ENCODE results near the gene FAT2.

Gene FAT2

DNA sequence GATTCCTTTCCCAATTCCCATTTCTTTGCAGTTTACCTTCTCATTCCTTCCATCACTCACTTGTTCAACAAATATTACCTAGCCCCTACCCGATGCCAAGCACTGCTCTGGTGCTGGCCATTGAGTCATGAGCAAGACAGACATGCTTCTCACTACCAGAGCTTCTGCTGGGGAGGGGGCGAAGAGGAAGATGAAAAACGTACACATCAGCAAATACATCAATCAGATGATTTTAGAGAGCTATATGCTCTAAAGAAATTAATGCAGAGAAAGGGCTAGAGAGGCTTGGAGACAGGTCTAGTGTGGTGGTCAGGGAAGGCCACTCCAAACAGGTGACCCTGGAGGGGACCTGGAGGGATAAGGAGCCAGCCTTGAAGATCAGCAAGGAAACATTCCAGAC lies 14.4 kb upstream of the FAT2 start:
- no peak overlapping the region for H3K4me3 ChIP-seq (ENCODE audit: low read depth, low read length)
- DNase-seq (ENCODE audit: low read depth), result no peak
- TF ChIP-seq, protein P1, sequence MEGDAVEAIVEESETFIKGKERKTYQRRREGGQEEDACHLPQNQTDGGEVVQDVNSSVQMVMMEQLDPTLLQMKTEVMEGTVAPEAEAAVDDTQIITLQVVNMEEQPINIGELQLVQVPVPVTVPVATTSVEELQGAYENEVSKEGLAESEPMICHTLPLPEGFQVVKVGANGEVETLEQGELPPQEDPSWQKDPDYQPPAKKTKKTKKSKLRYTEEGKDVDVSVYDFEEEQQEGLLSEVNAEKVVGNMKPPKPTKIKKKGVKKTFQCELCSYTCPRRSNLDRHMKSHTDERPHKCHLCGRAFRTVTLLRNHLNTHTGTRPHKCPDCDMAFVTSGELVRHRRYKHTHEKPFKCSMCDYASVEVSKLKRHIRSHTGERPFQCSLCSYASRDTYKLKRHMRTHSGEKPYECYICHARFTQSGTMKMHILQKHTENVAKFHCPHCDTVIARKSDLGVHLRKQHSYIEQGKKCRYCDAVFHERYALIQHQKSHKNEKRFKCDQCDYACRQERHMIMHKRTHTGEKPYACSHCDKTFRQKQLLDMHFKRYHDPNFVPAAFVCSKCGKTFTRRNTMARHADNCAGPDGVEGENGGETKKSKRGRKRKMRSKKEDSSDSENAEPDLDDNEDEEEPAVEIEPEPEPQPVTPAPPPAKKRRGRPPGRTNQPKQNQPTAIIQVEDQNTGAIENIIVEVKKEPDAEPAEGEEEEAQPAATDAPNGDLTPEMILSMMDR (IDR thresholded peaks at IDR 0.05; ENCODE audit: low read depth, low read length, missing control alignments), result no peak

DNA sequence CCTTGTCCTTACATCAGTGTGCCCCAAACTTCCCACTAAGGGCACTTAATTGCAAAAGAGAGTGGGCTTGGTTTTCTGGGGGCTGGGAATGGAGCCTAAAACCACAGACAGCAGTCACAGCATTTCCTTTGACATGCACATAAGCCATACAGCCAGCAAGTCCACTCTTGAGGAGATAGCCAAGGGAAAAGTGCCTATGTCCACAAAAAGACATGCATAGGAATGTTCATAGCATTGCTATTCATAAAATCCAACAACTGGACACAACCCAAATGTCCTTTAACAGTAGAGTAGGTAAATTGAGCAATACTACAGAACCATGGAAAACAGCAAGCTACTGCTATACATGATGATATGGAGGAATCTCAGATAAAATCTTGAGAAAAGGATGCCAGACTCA lies 11.7 kb upstream of the FAT2 start:
- H3K4me3 ChIP-seq (ENCODE audit: low read depth, low read length), result no peak overlapping the region
- TF ChIP-seq, protein P1 (IDR thresholded peaks at IDR 0.05; ENCODE audit: low read depth, low read length, missing control alignments), result no peak
- no peak for DNase-seq (ENCODE audit: low read depth)

DNA sequence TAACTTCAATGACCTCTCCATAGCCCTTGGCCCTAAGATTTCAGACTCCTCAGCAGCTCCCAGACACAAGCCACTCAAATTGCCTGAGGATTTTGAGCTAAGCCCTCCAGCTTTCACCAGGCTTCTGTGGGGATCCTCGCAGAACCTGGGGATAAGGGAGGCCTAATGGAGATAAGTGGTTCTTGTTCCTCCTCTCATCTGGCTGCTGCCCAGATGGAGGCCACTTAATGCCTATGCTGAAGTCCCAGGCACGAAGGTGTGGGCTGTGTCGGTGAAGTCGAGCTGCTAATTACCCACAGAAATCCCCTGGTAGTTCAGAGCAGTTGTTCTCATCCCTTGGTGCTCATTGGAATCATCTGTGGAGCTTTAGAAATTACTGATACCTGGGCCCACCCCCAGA lies 10.3 kb upstream of the FAT2 start:
- DNase-seq (ENCODE audit: low read depth), result no peak
- no peak overlapping the region for H3K4me3 ChIP-seq (ENCODE audit: low read depth, low read length)
- TF ChIP-seq, protein P1 (IDR thresholded peaks at IDR 0.05; ENCODE audit: low read depth, low read length, missing control alignments), result no peak

DNA sequence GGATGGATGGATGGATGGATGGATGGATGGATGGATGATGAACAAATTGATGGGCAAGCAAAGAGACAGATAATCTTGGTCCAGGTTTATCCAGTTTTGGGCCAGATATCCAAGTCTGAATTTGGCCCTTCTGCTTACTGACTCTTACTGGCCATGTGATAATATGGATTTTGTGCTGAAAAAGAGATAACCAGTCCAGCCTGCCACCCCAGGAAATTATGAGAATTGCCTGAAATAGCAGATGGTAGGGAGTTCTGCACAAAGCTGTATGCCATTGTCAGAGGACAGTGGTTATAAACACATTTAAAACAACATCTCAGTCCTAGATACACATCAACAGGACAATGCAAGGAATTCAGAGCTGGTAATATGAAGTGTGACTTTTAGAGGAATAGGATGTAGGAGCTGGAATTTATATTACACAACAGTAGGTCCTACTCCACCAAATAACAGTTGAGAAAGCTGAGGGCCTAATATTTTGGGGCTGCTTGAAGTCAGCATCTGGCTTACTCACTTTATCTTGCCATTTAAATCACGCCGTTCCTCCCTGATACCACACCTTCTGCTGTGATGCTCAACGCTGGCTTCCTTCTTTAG lies 9.0 kb upstream of the FAT2 start:
- TF ChIP-seq, protein P1 (IDR thresholded peaks at IDR 0.05; ENCODE audit: low read depth, low read length, missing control alignments), result no peak
- DNase-seq (ENCODE audit: low read depth), result no peak

DNA sequence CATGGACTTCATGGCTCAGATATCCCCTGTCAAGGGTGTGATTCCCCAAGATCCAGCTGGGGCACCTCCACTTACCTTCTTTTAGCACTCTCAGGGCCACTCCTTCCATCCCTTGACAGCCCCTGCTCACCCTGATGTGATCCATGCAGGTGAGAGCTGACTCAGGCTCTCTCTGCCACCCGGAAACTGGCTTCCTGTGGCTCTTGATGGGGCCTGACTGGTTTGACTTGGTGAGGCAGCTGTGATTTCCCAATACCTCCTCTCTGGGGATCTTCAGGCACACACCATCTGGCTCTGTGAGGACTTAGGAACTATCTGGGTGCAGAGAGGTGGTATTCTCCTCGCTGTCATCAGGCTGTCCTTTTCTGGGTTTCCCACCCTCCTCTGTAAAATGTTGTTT lies 7.9 kb upstream of the FAT2 start:
- no peak for DNase-seq (ENCODE audit: low read depth)
- H3K4me3 ChIP-seq (ENCODE audit: low read depth, low read length), result no peak overlapping the region
- TF ChIP-seq, protein P1 (IDR thresholded peaks at IDR 0.05; ENCODE audit: low read depth, low read length, missing control alignments), result no peak

More for the DNA sequence above, 9.0 kb upstream of the FAT2 start:
- no peak overlapping the region for H3K4me3 ChIP-seq (ENCODE audit: low read depth, low read length)

DNA sequence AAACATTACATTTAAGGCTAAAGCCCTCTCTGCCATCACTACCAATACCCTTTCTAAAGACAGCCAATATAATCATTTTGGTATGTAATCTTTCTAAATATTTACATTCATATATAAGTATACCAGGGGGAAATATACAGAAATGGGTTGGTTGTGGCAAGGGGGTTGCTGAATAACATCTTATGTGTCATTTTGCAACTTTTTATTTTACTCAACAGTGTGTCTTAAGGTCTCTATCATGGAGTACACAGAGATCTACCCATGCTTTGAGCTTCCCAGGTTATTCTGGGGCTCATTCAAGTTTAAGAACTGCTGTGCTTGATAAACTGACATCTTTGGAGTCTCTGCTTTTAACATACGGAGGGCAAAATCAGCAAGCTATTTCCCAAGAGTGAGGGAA lies 7.4 kb upstream of the FAT2 start:
- no peak for DNase-seq (ENCODE audit: low read depth)
- no peak overlapping the region for H3K4me3 ChIP-seq (ENCODE audit: low read depth, low read length)
- TF ChIP-seq, protein P1 (IDR thresholded peaks at IDR 0.05; ENCODE audit: low read depth, low read length, missing control alignments), result no peak

DNA sequence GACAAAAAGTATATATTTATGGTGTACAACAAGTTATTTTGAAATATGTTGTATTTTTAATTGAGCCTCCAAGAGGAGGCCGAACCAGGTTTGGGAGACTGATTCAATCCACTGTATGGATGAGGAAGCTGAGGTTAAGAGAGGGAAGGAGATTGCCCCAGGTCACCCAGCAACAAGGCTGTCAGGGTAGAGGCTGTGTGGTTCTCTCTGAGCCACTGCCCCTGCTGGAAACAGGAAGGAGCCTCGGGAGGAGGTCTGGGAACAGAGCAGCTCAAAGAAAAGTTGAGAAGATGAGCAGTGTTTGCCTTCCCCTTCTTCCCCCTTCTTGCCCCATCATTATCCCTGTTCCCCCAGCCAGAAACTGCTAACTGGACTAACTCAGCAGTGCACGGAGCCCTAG lies 6.6 kb upstream of the FAT2 start:
- no peak for DNase-seq (ENCODE audit: low read depth)
- TF ChIP-seq, protein P1 (IDR thresholded peaks at IDR 0.05; ENCODE audit: low read depth, low read length, missing control alignments), result no peak
- H3K4me3 ChIP-seq (ENCODE audit: low read depth, low read length), result no peak overlapping the region

Data from GM12864 (cell line).